A549 treated with dexamethasone at 1 μM for 4 hours (cell line): ENCODE measurements around the gene ERBB3. TPM values are rescaled to one million over a fixed set of nuclear protein-coding genes. Genes with fewer than 3 reads are reported as not detected.

Source experiments
- total RNA-seq: library from RNA; stranded (reverse); fragments of 200-300 nt; extraction: Qiagen RNA extraction; gene quantifications from 5 replicates; pipeline ENCODE4 v1.2.3, GENCODE V29; 2022

The ERBB3 gene
- total RNA-seq, result 1.1 to 1.7 TPM (median 1.3 TPM) in 5 replicates

DNA sequence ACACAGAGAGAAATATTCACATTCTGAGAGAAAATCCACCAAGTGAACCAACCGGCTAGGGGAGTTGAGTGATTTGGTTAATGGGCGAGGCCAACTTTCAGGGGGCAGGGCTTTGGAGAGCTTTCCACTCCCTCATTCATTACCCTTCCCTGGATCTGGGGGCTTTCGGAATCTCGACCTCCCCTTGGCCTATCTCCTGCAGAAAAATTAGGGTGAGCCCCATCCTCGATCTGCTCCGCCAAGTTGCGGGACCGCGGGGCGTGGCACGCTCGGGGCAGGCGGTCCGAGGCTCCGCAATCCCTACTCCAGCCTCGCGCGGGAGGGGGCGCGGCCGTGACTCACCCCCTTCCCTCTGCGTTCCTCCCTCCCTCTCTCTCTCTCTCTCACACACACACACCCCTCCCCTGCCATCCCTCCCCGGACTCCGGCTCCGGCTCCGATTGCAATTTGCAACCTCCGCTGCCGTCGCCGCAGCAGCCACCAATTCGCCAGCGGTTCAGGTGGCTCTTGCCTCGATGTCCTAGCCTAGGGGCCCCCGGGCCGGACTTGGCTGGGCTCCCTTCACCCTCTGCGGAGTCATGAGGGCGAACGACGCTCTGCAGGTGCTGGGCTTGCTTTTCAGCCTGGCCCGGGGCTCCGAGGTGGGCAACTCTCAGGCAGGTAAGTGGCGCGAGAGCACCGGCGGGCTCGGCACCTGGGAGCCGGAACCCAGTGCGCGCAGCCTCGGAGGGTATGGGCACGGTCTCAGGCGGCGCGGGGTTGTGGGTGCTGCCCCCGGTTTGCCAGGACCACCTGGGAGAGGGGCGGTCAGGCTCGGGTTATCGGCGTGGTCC lies at the start of gene ERBB3:
TSS of gene ERBB3 (plus strand) at position 443 of the 833 bp plus-strand sequence. CDS start at position 579, 136 bp downstream.

DNA sequence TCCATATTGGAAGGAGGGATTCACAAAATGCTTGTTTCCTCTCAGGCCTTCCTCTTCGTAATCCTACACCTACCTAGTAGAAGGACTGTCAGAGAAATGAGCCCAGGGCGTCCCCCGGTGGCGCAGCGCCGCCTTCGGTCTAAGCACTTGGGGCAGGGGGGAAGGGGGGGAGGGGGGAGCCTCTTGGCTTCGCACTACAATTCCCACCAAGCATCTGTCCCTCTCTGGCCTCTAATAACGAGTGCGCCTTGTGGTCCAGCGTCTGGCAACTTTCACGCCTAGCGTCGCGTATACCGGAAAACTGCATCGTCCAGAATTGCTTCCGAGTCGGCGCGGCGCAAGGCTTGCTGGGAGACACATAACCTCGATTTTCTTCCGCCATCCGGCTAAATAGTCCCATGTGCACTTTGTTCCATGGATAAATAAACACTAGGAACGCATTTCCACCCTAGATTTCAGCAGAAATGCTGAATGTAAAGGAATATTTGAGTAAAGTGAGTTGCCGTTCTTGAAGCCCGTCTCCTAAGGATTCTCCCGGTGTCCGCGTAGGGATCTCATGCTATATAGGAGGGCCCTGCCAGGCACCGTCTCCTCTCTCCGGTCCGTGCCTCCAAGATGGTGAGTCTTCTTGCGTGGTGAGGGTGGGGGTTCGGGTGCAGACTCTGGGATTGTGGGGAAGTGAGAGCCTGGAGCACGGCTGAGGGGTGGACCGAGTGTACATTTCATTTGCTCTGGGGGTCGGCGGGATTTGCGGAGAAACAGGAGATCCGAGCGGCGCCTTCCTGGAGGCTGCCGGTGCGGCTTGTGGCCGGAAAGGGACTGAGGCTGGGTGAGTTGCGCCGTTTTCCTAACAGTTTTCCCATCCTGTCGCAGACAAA lies 38.2 kb upstream of the ERBB3 start, which contains the start of gene RPS26:
TSS of gene RPS26 (plus strand) at position 367 of the 878 bp plus-strand sequence. CDS start at position 616, 249 bp downstream.

GRCh38 chr12:56104109-56104814 lies 24.3 kb downstream of the ERBB3 start, which contains the start of gene PA2G4:
PA2G4 (plus strand) TSS chr12:56104559; CDS start chr12:56104738, 179 bp downstream.

DNA sequence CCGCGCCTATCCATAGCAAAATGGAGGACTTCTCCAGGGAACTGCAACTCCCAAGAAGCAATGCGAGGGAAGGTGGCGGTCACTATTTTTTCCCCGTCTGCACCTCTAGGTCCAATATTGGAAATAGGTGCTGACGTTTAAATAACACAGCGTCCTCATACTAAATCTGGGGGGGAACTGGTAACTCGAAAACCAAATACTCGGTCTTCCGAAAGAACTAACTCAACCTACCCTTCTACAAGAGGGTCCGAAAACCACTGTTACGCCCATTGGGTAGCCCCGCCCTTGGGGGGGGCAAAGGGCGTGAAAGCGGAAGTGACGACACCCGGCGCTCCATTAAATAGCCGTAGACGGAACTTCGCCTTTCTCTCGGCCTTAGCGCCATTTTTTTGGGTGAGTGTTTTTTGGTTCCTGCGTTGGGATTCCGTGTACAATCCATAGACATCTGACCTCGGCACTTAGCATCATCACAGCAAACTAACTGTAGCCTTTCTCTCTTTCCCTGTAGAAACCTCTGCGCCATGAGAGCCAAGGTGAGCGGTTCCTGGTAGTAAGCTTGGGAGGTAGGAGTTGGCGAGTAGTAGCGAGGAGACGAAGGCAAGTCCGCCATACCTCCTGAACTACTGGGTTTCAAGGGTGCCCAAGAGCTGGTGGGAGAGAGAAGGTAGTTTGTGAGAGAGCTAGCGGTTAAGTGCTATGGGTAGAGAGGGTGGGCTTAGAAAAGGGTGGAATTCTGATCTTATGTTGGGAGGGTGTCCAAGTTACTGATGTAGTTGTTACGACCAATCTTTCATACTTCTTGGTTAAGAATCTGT lies 36.5 kb downstream of the ERBB3 start, which contains the start of gene RPL41:
TSS of gene RPL41 (plus strand) at position 367 of the 815 bp plus-strand sequence.

DNA sequence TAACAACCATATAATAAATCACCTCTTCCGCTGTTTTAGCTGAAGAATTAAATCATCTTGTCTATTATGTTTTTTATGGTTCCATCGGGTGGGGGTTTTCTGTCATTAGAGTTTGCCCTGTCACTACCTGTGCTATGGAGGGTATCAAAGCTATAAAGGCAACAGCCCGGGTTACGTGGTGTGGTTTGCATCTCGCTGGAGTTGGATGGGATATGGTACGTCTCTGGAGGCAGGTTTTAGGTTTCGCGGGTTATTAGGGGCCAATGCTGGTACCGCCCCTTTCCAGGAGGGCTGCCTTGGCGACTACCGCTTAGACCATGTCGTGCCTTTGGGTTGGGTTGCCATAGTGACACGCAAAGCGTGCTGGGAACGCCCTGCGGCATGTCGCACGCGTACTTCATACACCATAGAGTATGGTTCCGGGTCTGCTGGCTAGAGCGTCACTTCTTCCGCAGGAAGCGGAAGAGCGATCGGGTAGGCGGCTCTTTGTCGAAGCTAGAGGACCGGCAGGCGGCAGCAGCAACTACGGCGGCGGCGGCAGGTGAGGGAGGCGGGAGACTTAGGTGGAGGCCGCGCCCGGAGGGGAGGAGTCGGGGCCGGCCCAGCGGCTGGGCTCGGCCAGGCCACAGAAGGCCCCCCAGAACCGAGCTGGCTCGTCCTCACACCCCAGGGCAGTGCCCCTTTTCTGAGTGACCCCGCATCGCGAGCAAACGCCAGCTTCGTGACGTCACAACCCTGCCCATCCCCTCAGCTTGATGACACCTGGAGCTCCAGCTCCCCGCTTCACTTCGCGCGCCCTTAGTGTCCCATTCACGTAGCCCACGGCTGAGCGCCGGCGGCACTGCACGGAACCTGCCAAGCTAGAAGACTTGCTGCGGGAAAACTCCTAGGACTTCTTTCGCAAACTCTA lies 38.1 kb downstream of the ERBB3 start, which contains the start of gene ZC3H10:
TSS of gene ZC3H10 (plus strand) at position 489 of the 910 bp plus-strand sequence. CDS start 2,297 bp downstream, outside the sequence.

GRCh38 chr12:56127888-56128669 lies 48.1 kb downstream of the ERBB3 start, which contains the start of gene ESYT1:
ESYT1 (plus strand) TSS chr12:56128267; CDS start chr12:56128320, 53 bp downstream.

DNA sequence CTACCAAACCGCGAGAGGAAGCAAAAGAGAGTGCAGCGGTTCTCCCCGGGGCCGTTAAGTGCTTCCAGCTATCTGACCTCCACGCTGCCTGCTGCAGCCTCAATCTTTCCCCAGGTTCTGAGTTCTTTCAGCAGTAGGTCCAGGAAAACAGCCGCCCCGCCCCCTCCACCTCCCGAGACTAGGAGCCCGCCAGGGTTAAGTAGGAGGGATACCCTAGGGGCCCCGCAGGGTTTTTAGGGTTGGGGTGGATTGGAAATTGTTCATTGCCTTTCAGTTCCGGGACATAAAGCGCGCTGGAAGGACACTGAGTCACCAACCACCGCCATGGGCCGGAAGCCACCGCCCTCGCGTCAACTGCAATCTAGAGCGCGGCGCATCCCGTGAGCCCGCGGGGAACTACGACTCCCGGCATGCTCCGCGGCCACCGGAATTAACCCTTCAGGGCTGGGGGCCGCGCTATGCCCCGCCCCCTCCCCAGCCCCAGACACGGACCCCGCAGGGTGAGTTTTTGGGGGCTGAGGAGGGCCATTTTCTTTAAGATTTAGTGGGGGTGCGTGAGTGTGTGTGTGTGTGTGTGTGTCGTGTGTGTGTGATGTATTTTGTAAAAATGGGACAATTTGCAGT lies 72.3 kb downstream of the ERBB3 start, which contains the start of gene MYL6B:
TSS of gene MYL6B (plus strand) at position 456 of the 624 bp plus-strand sequence. CDS start 1,332 bp downstream, outside the sequence.

Other genes starting within 250 kb of the ERBB3 start
- gene MMP19, start 237.2 kb upstream of the ERBB3 start, total RNA-seq, result 0.29 to 0.45 TPM (median 0.32 TPM) in 5 replicates
- gene PYM1, start 152.3 kb upstream of the ERBB3 start, total RNA-seq, result 38.8 to 45.9 TPM (median 41.1 TPM) in 5 replicates
- 16.0 to 20.2 TPM (median 19.4 TPM) in 5 replicates for gene DGKA, start 149.0 kb upstream of the ERBB3 start, total RNA-seq
- gene PMEL, start 114.1 kb upstream of the ERBB3 start, total RNA-seq, result 0.53 to 1.1 TPM (median 0.67 TPM) in 5 replicates
- 47.2 to 60.1 TPM (median 52.4 TPM) in 5 replicates for gene CDK2, start 113.3 kb upstream of the ERBB3 start, total RNA-seq
- 28.1 to 38.0 TPM (median 35.9 TPM) in 5 replicates for gene RAB5B, start 106.1 kb upstream of the ERBB3 start, total RNA-seq
- gene SUOX, start 82.9 kb upstream of the ERBB3 start, total RNA-seq, result 7.2 to 9.5 TPM (median 8.0 TPM) in 5 replicates
- gene IKZF4, start 59.1 kb upstream of the ERBB3 start, total RNA-seq, result 2.3 to 2.9 TPM (median 2.8 TPM) in 5 replicates
- 569 to 686 TPM (median 600 TPM) in 5 replicates for gene RPS26, start 38.2 kb upstream of the ERBB3 start, total RNA-seq
- 310 to 332 TPM (median 329 TPM) in 5 replicates for gene PA2G4, start 24.4 kb downstream of the ERBB3 start, total RNA-seq
- gene RPL41, start 36.5 kb downstream of the ERBB3 start, total RNA-seq, result 5,372 to 6,304 TPM (median 5,793 TPM) in 5 replicates
- 2.5 to 3.5 TPM (median 3.1 TPM) in 5 replicates for gene ZC3H10, start 38.1 kb downstream of the ERBB3 start, total RNA-seq
- gene ESYT1, start 48.1 kb downstream of the ERBB3 start, total RNA-seq, result 56.5 to 75.8 TPM (median 72.7 TPM) in 5 replicates
- gene MYL6B, start 72.4 kb downstream of the ERBB3 start, total RNA-seq, result 68.1 to 83.2 TPM (median 73.8 TPM) in 5 replicates
- 2,040 to 3,443 TPM (median 2,154 TPM) in 5 replicates for gene MYL6, start 78.2 kb downstream of the ERBB3 start, total RNA-seq
- gene SMARCC2, start 109.3 kb downstream of the ERBB3 start, total RNA-seq, result 22.5 to 42.3 TPM (median 39.4 TPM) in 5 replicates
- 21.6 to 27.4 TPM (median 26.5 TPM) in 5 replicates for gene RNF41, start 141.8 kb downstream of the ERBB3 start, total RNA-seq
- 54.2 to 64.3 TPM (median 59.9 TPM) in 5 replicates for gene NABP2, start 144.2 kb downstream of the ERBB3 start, total RNA-seq
- 0.09 TPM in 1 of 5 replicates, not detected in the others for gene SLC39A5, start 149.9 kb downstream of the ERBB3 start, total RNA-seq
- gene ANKRD52, start 178.2 kb downstream of the ERBB3 start, total RNA-seq, result 29.4 to 50.6 TPM (median 47.0 TPM) in 5 replicates
- gene COQ10A, start 186.8 kb downstream of the ERBB3 start, total RNA-seq, result 12.6 to 15.7 TPM (median 15.3 TPM) in 5 replicates
- 165 to 177 TPM (median 167 TPM) in 5 replicates for gene CS, start 220.2 kb downstream of the ERBB3 start, total RNA-seq
- gene CNPY2, start 235.8 kb downstream of the ERBB3 start, total RNA-seq, result 120 to 144 TPM (median 126 TPM) in 5 replicates